Uterus (tissue), 2 donors: ENCODE data around the gene VGF.

ENCODE experiments used
- POLR2A ChIP-seq, 2 donors: fragments of 450-650 bp; IDR thresholded peaks; one replicate each; pipeline ENCODE4 v1.6.1; 2016; ENCODE audit warnings: antibody characterized with exemption in 2 of 2, mild to moderate bottlenecking in 1 of 2, moderate library complexity in 1 of 2
- TF ChIP-seq, protein P1 (sequence below), 4 experiments: fragments of 200-600 bp in 2 of 4; fragments of 450-650 bp in 2 of 4; sonication (generic) in 2 of 4; IDR thresholded peaks; one replicate each; pipeline ENCODE4 v1.5.1; 2016 to 2019; ENCODE audit warnings: antibody characterized with exemption in 4 of 4, mild to moderate bottlenecking in 2 of 4, moderate library complexity in 1 of 4

DNA sequence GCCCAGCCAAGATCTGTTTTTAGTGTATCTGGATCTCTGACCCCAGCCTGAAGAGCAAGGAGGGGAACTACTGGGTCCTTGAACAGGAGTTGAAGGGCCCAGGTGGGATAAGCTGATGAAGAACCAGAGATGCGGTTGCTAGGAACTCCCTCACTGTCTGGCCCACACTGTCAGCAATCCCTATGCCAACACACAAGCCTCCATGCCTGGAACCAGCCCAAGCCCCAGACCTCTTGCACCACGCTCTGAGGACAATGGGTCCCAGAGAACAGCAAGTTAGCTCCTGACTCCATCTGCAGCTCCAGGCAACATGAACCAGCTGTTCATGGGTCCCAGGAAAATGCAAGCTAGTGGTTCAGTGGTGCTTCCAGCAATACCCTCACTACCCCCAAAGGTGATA lies 12.3 kb upstream of the VGF start:
- TF ChIP-seq, protein P1, sequence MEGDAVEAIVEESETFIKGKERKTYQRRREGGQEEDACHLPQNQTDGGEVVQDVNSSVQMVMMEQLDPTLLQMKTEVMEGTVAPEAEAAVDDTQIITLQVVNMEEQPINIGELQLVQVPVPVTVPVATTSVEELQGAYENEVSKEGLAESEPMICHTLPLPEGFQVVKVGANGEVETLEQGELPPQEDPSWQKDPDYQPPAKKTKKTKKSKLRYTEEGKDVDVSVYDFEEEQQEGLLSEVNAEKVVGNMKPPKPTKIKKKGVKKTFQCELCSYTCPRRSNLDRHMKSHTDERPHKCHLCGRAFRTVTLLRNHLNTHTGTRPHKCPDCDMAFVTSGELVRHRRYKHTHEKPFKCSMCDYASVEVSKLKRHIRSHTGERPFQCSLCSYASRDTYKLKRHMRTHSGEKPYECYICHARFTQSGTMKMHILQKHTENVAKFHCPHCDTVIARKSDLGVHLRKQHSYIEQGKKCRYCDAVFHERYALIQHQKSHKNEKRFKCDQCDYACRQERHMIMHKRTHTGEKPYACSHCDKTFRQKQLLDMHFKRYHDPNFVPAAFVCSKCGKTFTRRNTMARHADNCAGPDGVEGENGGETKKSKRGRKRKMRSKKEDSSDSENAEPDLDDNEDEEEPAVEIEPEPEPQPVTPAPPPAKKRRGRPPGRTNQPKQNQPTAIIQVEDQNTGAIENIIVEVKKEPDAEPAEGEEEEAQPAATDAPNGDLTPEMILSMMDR (IDR thresholded peaks at IDR 0.05) = no peak
- no peak for TF ChIP-seq POLR2A (IDR thresholded peaks at IDR 0.05)
